GM18951 (cell line): Measurements from ENCODE around the gene ZNF480.
A peak's percentile ranks its signal among the peaks of the same experiment; 100 is the strongest.
"Not testable (repeated sequence)": the region's sequence is repeated elsewhere in the genome, so short reads cannot be mapped to it uniquely, and the experiment has no call there.

ENCODE experiments used
- POLR2A ChIP-seq: IDR thresholded peaks from 4 replicates; pipeline ENCODE4 v1.6.1; 2011; ENCODE audit warnings: mild to moderate bottlenecking; ENCODE audit not compliant: insufficient read length, insufficient read depth; ENCODE audit errors: extremely low read depth
- in situ Hi-C: fragments of 300-500 bp; cut with MboI; formaldehyde crosslinking; loops from one replicate; pipeline ENCODE4 v1.12.0; 2022; ENCODE audit warnings: low sequenced_read_pairs, mixed read lengths, inconsistent platforms; ENCODE audit not compliant: unreplicated experiment

ZNF480 gene

GRCh38 chr19:52296773-52297600 is at the start of gene ZNF480:
Gene ZNF480 (plus strand): TSS chr19:52297169. CDS start chr19:52300413, 3,244 bp downstream.
- peak; percentile 81 for TF ChIP-seq POLR2A
- in situ Hi-C loops = no loop called here

- in situ Hi-C loops = no loop called here
- no peak for TF ChIP-seq POLR2A
Measured at GRCh38 chr19:52248241-52248640, 48.7 kb upstream of the ZNF480 start.

GRCh38 chr19:52258426-52258825 is 38.5 kb upstream of the ZNF480 start:
- no peak for TF ChIP-seq POLR2A
- in situ Hi-C loops = no loop called here

- in situ Hi-C loops = not testable (repeated sequence)
Measured at GRCh38 chr19:52265556-52265955, 31.4 kb upstream of the ZNF480 start.

- TF ChIP-seq POLR2A = peak; percentile 91
- in situ Hi-C loops = no loop called here
Measured at GRCh38 chr19:52269338-52270261, 27.4 kb upstream of the ZNF480 start, which contains the start of gene ZNF766. Gene ZNF766 (plus strand): TSS chr19:52269587. CDS start chr19:52269614, 27 bp downstream.

- in situ Hi-C loops = no loop called here
- no peak for TF ChIP-seq POLR2A
Measured at GRCh38 chr19:52270266-52270885, 26.6 kb upstream of the ZNF480 start.

GRCh38 chr19:52273301-52273700 is 23.7 kb upstream of the ZNF480 start:
- in situ Hi-C loops = no loop called here

GRCh38 chr19:52274191-52274590 is 22.8 kb upstream of the ZNF480 start:
- no peak for TF ChIP-seq POLR2A

More at GRCh38 chr19:52273301-52273700, 23.7 kb upstream of the ZNF480 start:
- no peak for TF ChIP-seq POLR2A

GRCh38 chr19:52275988-52276387 is 21.0 kb upstream of the ZNF480 start:
- in situ Hi-C loops = no loop called here
- no peak for TF ChIP-seq POLR2A

More at GRCh38 chr19:52274191-52274590, 22.8 kb upstream of the ZNF480 start:
- in situ Hi-C loops = no loop called here

GRCh38 chr19:52277471-52277870 is 19.5 kb upstream of the ZNF480 start:
- TF ChIP-seq POLR2A = no peak
- in situ Hi-C loops = no loop called here

- TF ChIP-seq POLR2A = no peak
- in situ Hi-C loops = no loop called here
Measured at GRCh38 chr19:52286256-52286655, 10.7 kb upstream of the ZNF480 start.

GRCh38 chr19:52291781-52292180 is 5.2 kb upstream of the ZNF480 start:
- in situ Hi-C loops = no loop called here
- no peak for TF ChIP-seq POLR2A

GRCh38 chr19:52292946-52293345 is 4.0 kb upstream of the ZNF480 start:
- in situ Hi-C loops = not testable (repeated sequence)
